Activated effector memory CD4-positive, alpha-beta T cell treated with Interleukin-2 at 50 U/mL for 16 hours (primary cell): ENCODE data around the gene ATOH8.

Experiments used
- DNase-seq: peaks from one replicate; pipeline ENCODE4 v3.0.0-alpha.2; 2020

The ATOH8 gene

GRCh38 chr2:85755122-85756027, 1.6 kb downstream of the ATOH8 start:
- no peak for DNase-seq

GRCh38 chr2:85756195-85756594, 2.4 kb downstream of the ATOH8 start:
- DNase-seq, result no peak

DNA sequence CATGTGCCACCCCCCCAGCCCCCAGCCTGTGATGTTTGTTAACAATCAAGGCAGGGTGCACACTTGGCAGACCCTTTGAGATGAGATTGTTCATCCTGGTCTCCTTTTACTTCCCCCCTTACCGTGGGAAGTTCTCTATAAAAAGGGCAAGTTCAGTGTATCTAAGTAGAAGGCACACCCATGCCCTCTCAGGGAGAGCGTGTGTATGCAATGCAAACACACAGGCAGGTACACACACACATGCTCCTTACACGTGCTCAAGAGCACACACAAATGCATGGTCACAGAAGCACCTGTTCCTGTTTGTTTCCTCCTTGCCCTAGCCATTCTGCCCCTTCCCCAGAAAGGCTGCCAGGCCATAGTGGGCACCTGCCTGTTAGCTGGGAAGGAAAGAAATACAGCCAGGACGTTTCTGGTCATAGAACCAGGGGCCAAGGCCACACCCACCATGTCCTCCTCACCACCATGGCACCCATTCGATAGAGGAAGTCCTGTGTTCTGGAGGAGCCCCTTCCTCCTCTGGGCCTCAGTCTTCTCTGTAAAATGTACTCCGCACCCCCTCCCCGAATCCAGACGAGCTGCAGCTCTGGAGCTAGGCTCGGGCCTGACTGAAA, 3.1 kb downstream of the ATOH8 start:
- DNase-seq, result no peak

DNA sequence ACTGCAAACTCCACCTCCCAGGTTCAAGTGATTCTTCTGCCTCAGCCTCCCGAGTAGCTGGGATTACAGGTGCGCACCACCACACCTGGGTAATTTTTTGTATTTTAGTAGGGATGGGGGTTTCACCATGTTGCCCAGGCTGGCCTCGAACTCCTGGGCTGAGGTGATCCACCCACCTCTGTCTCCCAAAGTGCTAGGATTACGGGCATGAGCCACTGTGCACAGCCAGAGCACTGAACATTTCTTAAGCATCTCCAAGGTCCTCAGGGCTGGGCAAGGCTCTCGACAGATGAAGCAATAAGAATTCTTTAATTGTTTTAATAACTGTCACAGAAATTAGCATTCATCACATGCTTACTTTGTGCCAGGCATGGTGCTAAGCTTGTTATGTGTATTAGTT, 4.1 kb downstream of the ATOH8 start:
- no peak for DNase-seq

- DNase-seq, result no peak
Measured at GRCh38 chr2:85758361-85759256, 4.8 kb downstream of the ATOH8 start.

DNA sequence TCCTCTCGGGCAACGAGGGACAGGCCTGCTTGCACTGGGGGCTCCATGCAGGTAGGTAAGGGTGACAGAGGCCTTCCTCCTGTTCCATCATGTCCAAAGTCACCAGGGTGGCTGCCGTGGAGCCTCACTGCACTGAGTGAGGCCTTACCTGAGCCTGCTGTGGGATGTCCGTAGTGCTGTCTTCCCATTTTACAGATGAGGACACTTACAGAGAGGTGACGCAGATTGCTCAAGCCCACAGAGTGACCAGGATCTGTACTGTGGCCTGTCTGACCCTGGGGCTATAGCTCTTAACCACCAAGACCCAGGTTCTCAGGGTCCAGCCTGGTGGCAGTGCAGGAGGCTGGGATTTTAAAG, 5.4 kb downstream of the ATOH8 start:
- DNase-seq, result no peak

DNA sequence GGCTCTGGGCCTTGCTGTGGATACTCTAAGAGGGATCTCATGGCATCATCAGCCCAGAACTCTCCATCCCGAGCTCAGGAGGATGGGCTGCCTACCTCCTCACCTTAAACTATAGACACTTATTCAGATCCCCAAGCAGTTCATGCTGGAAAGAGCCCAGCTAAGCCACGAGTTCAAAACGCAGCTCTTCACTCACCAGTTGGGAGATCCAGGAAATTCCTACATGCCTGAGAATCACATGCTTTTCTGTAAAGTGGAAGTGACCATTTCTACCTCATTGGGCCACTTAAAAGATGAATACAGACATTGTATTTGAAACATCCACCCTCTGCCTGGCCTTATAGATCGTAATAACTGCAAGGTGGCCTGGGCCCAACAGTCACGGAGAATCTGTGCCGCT, 6.6 kb downstream of the ATOH8 start:
- no peak for DNase-seq

- no peak for DNase-seq
Measured at GRCh38 chr2:85760872-85761271, 7.1 kb downstream of the ATOH8 start.

DNA sequence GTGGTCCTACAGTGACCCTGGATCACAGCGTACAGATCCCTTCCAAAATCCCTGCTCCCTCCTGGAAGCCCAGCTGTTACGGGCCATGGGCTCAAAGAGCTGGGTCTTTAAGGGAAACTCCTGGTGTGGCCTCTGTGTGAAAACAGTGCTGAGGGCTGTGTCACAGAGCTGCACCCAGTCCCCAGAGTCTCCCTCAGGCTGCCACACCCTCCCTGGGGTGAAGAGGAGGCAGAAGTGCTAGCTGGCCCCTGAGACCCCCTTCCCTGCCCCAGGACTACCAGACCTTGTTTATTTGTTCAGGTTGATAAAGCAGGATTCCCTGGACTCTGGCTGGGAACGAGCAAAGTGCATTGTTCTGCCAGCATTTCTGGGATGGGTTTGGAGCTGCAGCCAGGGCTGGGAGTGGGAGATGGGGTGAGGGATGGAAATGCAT, 7.7 kb downstream of the ATOH8 start:
- no peak for DNase-seq

GRCh38 chr2:85761946-85762345, 8.2 kb downstream of the ATOH8 start:
- no peak for DNase-seq

- no peak for DNase-seq
Measured at GRCh38 chr2:85763132-85763531, 9.3 kb downstream of the ATOH8 start.

GRCh38 chr2:85763831-85764230, 10.0 kb downstream of the ATOH8 start:
- no peak for DNase-seq

GRCh38 chr2:85765081-85765731, 11.4 kb downstream of the ATOH8 start:
- no peak for DNase-seq

GRCh38 chr2:85766229-85766628, 12.4 kb downstream of the ATOH8 start:
- DNase-seq, result no peak

DNA sequence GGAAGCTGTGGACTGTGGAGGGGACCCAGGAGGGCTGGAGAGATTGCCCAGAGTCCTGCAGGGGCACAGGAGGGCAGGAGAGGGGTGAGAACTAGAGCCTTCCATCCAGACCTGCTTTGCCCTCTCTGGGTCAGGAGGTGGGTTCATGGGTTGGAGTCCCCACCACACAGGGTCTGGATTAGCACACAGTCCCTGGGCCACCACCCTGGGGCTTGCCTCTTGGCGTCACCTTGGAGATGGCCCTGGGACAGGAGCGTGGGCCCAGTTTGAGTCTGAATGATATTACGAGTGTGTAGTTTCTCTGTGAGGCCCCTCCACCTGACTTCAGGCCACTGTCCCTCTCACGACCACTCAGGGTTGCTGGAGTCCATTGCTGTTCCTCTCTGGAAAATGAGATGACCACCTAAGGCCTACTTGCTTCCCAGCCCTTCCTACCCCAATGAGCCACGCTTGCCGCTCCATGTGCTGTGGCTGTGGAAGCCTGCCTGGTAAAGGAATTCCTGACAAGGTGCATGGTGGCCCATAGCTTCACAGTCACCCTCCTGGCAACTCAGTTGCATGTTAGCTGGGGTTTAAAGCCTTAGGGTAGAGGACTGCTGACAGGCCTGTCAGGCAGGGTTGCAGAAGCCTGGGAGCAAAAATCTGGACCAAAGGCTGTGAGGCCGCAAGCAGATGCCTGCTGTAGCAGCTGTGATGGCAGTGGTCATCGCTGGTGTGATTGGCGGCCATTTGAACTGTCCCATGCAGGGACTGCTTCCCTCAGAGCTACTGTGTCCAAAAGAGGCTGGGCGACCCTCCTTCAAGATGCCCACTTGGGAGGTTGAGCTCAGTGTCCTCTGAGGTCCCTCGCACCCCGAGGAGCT, 14.2 kb downstream of the ATOH8 start:
- DNase-seq, result no peak

GRCh38 chr2:85768713-85769112, 14.9 kb downstream of the ATOH8 start:
- no peak for DNase-seq

DNA sequence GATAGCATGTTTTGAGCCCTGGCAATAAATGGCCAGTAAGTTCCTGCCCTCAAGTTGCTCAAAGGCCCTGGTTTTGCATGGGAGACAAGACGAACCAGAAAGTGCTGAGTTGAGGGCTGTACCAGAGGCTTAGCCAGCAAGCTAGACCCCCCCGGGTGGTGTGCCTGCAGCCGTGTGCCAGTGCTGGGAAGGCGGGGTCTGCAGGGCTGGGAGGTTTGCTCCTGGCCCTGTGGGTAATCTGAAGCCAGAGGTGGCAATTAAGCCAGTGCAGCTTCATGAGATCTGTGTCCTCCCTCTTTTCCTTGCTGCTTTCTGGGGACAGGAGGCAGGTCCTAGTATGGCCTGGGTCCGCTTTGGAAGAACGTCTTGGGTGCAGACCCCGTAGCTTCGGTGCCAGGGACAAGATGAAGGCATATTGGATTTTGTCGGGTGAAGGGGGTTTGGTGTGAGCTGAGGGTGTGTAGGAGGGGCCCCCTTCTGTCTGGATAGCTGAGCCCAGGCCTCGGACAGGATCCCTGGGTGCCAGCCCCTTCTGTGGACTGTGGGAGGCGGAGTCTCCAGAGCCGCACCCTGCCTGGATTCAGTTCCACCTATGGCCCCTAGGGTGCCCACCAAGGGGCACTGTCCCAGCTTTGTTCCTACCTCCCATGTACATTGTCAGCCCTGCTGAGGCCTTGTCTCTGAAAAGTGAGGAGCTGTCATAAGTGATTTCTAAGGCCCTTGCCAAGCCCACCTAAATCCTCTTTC, 15.6 kb downstream of the ATOH8 start:
- DNase-seq, result no peak

GRCh38 chr2:85769983-85770362, 16.2 kb downstream of the ATOH8 start:
- DNase-seq, result no peak

DNA sequence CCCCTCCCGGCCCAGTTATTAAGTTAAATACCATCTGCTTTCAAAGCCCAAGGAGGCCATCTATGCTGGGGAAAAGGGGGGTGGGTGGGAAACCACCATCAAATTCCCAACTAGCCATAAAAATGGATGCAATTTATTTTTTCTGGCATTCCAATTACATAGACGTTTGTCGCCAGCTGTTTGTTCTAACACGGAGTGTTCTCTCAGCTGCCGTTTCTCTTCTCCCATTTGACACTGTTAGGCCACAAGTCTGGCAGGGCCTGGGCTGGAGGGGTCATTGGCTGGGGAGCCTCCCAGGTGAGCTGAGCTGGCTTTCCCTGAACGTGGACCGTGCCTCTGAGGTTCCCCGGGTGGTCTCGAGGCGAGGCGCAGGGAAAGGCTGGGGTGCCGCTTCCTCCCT, 16.6 kb downstream of the ATOH8 start:
- no peak for DNase-seq

DNA sequence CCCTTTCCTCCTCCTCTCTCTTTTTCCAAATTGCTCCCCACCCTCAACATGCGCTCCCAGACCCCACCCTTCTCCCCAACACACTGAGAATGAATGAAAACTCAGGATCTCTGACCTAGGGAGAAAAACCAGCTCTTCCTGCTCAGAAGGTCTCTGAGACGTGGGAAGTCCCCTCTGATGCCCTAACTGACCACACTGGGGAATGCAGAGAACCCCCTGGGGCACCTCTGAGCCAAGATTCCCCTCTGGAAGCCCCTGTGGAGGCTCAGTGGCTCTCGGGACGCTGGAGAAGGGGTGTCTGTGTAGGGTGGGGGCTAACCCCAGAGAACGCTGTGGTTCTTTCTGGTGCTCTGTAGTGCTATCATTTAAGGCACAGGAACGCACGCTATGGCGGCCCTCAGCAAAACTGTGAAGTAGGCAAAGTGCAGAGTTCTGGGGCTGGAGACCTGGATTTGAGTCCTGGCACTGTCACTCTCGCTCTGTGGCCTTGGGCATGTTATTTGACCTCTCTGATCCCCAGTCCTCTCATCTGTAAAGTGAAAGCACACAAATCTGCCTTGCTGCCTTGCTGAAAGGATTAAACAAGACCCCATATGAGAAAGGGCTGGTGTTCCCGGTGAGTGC, 17.1 kb downstream of the ATOH8 start:
- no peak for DNase-seq

DNA sequence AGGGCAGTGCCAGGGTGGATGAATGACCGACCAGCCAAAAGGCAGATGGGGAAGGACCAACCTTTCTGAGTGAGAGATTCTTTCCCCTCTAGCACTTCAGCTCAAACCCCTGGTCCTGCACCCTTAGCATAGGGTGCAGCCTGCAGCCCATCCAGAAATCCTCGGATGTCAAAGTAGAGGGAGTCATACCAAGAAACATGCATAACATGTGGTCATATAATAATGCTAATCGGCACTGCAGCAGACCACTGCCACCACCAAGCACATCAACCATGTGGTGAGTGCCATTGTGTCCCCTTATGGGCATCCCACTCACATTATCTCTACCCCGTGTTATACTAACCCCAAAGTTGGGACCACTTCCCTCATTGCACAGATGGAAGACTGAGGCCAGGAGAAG, 17.7 kb downstream of the ATOH8 start:
- DNase-seq, result no peak
